ENCODE results near the gene TMEM132E. TPM values are rescaled to one million over a fixed set of nuclear protein-coding genes. Genes with fewer than 3 reads are reported as not detected.
"Not testable (repeated sequence)": the region's sequence is repeated elsewhere in the genome, so short reads cannot be mapped to it uniquely, and the experiment has no call there.

The TMEM132E gene, protein sequence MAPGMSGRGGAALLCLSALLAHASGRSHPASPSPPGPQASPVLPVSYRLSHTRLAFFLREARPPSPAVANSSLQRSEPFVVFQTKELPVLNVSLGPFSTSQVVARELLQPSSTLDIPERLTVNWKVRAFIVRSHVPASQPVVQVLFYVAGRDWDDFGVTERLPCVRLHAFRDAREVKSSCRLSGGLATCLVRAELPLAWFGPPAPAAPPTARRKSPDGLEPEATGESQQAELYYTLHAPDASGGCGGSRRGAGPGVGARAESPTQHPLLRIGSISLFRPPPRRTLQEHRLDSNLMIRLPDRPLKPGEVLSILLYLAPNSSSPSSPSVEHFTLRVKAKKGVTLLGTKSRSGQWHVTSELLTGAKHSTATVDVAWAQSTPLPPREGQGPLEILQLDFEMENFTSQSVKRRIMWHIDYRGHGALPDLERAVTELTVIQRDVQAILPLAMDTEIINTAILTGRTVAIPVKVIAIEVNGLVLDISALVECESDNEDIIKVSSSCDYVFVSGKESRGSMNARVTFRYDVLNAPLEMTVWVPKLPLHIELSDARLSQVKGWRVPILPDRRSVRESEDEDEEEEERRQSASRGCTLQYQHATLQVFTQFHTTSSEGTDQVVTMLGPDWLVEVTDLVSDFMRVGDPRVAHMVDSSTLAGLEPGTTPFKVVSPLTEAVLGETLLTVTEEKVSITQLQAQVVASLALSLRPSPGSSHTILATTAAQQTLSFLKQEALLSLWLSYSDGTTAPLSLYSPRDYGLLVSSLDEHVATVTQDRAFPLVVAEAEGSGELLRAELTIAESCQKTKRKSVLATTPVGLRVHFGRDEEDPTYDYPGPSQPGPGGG (N-terminal part only)
- total RNA-seq: not detected

- peaks cover 0 to 6% of the 10 kb centered on the region in 2 donors for H3K36me3 Mint-ChIP-seq
- no peaks in the 10 kb centered on the region for H3K9me3 Mint-ChIP-seq
- DNase-seq (ENCODE audit: low spot score in 2 of 2): peak in 1 of 2 donors; percentile 28
- H3K27ac Mint-ChIP-seq: no peak within 1 kb of the TSS
- peak; percentile 43 to 58 for ATAC-seq
Observed at GRCh38 chr17:34579017-34579946, at the start of gene TMEM132E. Gene TMEM132E, plus strand, starts transcription at chr17:34579582. Its CDS starts 1,495 bp downstream, at chr17:34581077.

GRCh38 chr17:34530918-34531317 is 48.5 kb upstream of the TMEM132E start:
- DNase-seq (ENCODE audit: low spot score in 2 of 2): no peak
- Mint-ChIP-seq H3K27ac (no peak overlapping the region), H3K9me3 (no peaks in the 10 kb centered on the region), H3K36me3 (no peaks in the 10 kb centered on the region)
- no peak for ATAC-seq

DNA sequence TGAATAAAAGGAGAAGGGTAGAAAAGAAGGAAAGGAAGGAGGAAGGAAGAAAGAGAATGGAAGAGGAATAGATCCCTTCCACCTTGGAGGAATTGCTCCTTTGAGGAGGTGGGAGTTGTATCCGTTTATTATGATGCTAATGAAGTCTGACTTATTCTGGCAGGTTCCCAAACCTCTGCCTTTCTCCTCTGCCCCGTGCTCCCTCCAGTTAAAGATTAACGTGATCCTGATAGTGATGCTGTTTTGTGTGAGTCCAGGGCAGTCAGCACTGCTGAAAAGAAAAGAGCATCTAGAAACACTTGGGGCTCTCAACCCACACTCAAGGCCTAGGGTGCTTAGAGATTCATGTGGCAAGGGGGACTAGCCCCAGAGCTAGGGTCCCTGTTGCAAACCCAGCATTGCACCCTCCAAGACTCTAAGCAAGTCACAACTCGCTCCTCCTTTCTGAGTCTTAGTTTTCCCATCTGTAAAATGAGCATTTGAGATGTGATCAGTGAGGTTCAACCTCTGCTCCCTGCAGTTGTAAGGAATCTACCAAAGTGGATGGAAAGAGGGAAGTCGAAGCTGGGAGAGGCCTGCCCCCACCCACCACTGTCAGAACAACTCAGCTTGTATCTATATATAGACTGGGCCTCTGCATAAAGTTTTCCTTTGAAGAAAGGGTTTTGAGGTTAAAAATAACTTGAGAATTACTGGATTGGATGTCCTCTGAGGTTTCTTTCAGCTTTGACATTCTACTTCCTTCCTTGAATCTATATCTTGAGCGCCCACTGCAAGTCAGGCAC is 46.9 kb upstream of the TMEM132E start:
- DNase-seq (ENCODE audit: low spot score in 2 of 2) (no peak), ATAC-seq (no peak)
- H3K9me3 Mint-ChIP-seq: no peaks in the 10 kb centered on the region
- no peaks in the 10 kb centered on the region for H3K36me3 Mint-ChIP-seq
- H3K27ac Mint-ChIP-seq: no peak overlapping the region

DNA sequence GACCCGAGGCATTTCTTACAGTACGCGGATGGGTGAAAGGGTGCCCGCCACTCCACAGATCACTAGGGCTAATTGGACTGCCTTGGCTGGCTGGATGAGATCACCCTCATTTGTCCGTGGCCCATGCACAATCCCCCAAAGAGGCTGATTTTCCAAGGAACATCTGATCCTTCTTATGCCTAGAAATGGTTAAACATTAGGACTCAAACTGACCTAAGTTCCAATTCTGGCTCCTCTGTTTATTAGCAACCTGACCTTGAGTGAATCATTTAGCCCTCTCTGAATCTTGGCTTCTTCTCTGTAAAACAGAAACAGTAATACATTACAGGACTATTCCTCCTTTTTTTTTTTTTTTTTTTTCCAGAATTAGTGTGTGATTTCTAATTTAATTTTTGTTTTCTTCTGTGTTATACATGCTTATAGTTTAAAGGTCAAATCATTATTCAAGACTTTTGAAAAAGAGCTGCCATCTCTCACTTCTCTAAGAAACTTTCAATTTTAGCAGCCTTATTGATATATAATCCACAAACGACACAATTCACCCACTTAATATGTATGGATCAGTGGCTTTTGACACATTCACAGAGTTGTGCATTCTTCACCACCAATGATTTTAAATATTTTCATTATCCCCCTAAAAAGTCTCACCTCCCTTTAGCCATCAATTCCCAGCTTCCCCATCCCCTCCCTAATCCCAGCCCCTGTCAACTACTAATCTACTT is 45.4 kb upstream of the TMEM132E start:
- Mint-ChIP-seq H3K9me3 (no peaks in the 10 kb centered on the region), H3K27ac (no peak overlapping the region), H3K36me3 (no peaks in the 10 kb centered on the region)
- no peak for DNase-seq (ENCODE audit: low spot score in 2 of 2)
- ATAC-seq: no peak

DNA sequence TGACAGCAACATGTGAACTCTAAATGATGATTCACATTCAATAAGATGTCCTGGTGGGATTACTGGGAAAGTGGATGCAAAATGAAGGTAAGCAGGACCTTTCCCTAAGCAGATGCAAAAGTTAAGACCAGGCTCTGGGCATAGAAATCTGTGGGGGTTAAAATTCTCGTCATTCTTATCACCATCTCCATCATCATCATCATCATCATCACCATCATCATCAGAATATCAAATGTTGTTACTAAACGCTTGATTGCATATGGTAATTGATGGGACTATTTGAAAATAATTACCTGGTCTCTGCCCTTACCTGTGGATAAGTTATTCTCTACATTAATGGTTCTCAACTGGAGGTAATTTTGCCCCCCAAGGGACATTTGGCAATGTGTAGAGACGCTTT is 41.9 kb upstream of the TMEM132E start:
- no peaks in the 10 kb centered on the region for H3K9me3 Mint-ChIP-seq
- H3K36me3 Mint-ChIP-seq: no peaks in the 10 kb centered on the region
- ATAC-seq (no peak), DNase-seq (ENCODE audit: low spot score in 2 of 2) (no peak)
- H3K27ac Mint-ChIP-seq: no peak overlapping the region

DNA sequence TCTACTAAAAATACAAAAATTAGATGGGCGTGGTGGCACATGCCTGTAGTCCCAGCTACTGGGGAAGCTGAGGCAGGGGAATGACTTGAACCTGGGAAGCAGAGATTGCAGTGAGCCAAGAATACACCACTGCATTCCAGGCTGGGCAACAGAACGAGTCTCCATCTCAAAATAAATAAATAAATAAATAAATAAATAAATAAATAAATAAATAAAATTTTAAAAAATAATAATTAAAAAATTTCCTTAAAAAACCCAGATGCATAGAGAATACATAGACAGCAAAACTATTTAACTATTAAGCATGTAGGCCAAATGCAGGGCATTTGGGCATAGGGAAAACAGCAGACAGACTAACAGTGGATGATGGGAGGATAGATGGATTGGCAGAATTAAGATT is 40.8 kb upstream of the TMEM132E start:
- H3K27ac Mint-ChIP-seq; DNase-seq (ENCODE audit: low spot score in 2 of 2); ATAC-seq; H3K36me3 Mint-ChIP-seq; H3K9me3 Mint-ChIP-seq: not testable (repeated sequence)

- Mint-ChIP-seq H3K9me3 (no peaks in the 10 kb centered on the region), H3K36me3 (no peaks in the 10 kb centered on the region), H3K27ac (no peak overlapping the region)
- ATAC-seq (no peak), DNase-seq (ENCODE audit: low spot score in 2 of 2) (no peak)
Observed at GRCh38 chr17:34539881-34540280, 39.5 kb upstream of the TMEM132E start.

GRCh38 chr17:34542700-34543336 is 36.6 kb upstream of the TMEM132E start:
- DNase-seq (ENCODE audit: low spot score in 2 of 2) (peak in 1 of 2 donors; percentile 65), ATAC-seq (peak; percentile 51 to 68)
- Mint-ChIP-seq H3K9me3 (no peaks in the 10 kb centered on the region), H3K36me3 (no peaks in the 10 kb centered on the region), H3K27ac (no peak overlapping the region)

GRCh38 chr17:34547453-34548063 is 31.8 kb upstream of the TMEM132E start:
- Mint-ChIP-seq H3K27ac (no peak overlapping the region), H3K9me3 (no peaks in the 10 kb centered on the region), H3K36me3 (no peaks in the 10 kb centered on the region)
- no peak for DNase-seq (ENCODE audit: low spot score in 2 of 2)
- ATAC-seq: no peak

DNA sequence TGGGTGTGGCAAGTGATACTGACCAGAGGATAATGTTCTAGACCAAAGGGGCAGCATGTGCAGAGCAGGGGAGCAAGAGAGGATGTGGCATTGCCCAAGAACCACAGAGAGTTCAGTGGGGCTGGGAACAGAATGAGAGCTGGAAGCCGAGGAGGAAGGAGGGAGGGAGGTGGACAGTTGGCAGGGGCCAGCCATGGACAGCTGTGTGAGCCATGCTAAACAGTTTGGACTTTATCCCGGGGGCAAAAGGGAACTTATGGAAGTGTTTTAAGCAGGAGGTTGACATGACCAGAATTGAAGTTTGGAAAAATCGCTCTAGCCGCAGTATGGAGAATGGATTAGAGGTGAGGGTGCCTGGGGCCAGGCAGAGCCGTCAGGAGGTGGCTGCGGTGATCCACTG is 29.4 kb upstream of the TMEM132E start:
- no peak for ATAC-seq
- H3K36me3 Mint-ChIP-seq: no peaks in the 10 kb centered on the region
- no peaks in the 10 kb centered on the region for H3K9me3 Mint-ChIP-seq
- H3K27ac Mint-ChIP-seq: no peak overlapping the region
- no peak for DNase-seq (ENCODE audit: low spot score in 2 of 2)

DNA sequence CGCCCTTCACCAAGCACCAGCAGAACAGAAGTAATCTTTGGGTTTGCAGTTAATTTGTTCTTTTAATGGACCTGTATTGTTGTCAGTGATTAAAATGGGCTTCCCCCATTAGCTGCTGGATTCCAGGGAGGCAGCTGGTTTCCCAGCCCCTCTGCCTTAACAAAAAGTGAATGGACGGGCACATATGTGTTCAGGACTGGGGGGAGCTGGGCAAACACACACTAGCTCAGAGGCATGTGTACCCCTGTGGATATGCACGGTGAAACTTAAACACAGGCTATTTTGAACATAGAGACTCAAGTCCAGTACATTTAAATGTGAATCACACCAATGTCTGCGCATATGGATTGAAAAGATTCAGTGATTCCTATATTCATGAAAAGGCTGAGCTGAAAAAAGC is 25.5 kb upstream of the TMEM132E start:
- no peak for ATAC-seq
- H3K9me3 Mint-ChIP-seq: no peaks in the 10 kb centered on the region

DNA sequence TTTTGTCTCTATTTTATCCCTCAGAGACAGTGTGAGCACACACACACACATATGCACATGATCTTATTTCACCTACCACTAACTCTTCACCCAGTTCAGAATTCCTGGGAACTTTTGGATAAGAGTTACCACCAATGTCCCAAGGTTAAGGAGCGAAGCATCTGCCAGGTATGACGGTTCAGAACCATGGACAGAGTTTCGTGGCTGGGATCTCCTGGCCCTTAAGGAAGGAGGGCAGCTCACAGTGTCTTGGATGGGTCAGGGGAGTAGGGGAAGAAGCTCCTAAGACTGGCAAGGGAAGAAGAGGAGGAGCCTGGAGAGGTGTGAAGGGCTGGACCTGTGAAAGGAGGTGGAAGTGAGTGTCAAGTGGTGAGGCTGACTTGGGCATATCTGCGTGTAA is 23.0 kb upstream of the TMEM132E start:
- H3K9me3 Mint-ChIP-seq: no peaks in the 10 kb centered on the region
- no peak for ATAC-seq
- DNase-seq (ENCODE audit: low spot score in 2 of 2): no peak
- H3K27ac Mint-ChIP-seq: no peak overlapping the region
- H3K36me3 Mint-ChIP-seq: no peaks in the 10 kb centered on the region

More for the DNA sequence above, 25.5 kb upstream of the TMEM132E start:
- Mint-ChIP-seq H3K36me3 (no peaks in the 10 kb centered on the region), H3K27ac (no peak overlapping the region)
- DNase-seq (ENCODE audit: low spot score in 2 of 2): no peak

- no peaks in the 10 kb centered on the region for H3K9me3 Mint-ChIP-seq
- ATAC-seq (no peak), DNase-seq (ENCODE audit: low spot score in 2 of 2) (no peak)
- H3K27ac Mint-ChIP-seq: no peak overlapping the region
- no peaks in the 10 kb centered on the region for H3K36me3 Mint-ChIP-seq
Observed at GRCh38 chr17:34556931-34557330, 22.5 kb upstream of the TMEM132E start.

DNA sequence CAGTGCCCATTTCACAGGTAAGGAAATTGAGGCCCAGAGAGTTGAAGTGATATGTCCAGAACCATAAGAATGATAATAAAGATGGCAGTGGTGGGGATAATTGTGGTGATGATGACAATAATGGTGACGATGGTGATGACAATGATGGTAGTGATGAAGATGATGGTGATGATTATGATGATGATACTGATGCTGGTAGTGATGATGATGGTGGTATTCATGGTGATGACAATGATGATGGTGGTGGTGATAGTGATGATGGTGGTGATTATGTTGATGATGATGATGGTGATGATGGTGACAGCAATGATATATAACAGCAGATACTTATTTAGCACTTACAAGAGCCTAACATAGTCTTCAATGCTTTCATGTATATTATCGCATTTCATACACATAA is 18.1 kb upstream of the TMEM132E start:
- ATAC-seq (no peak), DNase-seq (ENCODE audit: low spot score in 2 of 2) (no peak)
- no peaks in the 10 kb centered on the region for H3K9me3 Mint-ChIP-seq
- H3K36me3 Mint-ChIP-seq: no peaks in the 10 kb centered on the region
- H3K27ac Mint-ChIP-seq: no peak overlapping the region

DNA sequence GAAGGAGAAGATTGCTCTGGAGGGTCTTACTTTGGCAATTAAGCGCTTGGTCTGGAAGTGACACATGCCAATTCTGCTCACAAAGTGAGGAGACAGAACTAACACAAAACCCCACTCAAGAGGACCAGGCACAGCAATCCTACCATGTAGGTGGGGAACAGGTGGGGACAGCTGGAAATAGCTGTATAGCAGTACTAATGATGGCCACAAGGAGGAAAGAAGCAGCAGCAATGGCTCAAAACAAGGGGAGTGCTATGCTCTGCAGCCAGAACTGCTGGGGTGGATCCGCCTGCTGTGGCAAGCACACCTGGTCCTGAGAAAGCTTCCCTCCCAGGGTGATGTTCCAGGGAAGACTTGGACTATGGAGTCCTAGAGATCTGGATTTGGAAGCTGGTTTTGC is 17.0 kb upstream of the TMEM132E start:
- DNase-seq (ENCODE audit: low spot score in 2 of 2) (no peak), ATAC-seq (no peak)
- no peaks in the 10 kb centered on the region for H3K36me3 Mint-ChIP-seq

More for the DNA sequence above, 17.0 kb upstream of the TMEM132E start:
- H3K27ac Mint-ChIP-seq: no peak overlapping the region
- H3K9me3 Mint-ChIP-seq: no peaks in the 10 kb centered on the region

Measured in activated naive CD4-positive, alpha-beta T cell treated with anti-CD3 and anti-CD28 coated beads, Interleukin-2, amount 50 U/mL, for 72 hours (primary cell).